HG03439 (cell line): ENCODE measurements around the gene GMPR2.

ENCODE experiments used
- ATAC-seq: cut with Tn5 transposase; IDR thresholded peaks from one replicate; pipeline ENCODE4 v1.9.1; 2021; ENCODE audit warnings: mild to moderate bottlenecking, moderate library complexity; ENCODE audit not compliant: unreplicated experiment

GMPR2 gene

DNA sequence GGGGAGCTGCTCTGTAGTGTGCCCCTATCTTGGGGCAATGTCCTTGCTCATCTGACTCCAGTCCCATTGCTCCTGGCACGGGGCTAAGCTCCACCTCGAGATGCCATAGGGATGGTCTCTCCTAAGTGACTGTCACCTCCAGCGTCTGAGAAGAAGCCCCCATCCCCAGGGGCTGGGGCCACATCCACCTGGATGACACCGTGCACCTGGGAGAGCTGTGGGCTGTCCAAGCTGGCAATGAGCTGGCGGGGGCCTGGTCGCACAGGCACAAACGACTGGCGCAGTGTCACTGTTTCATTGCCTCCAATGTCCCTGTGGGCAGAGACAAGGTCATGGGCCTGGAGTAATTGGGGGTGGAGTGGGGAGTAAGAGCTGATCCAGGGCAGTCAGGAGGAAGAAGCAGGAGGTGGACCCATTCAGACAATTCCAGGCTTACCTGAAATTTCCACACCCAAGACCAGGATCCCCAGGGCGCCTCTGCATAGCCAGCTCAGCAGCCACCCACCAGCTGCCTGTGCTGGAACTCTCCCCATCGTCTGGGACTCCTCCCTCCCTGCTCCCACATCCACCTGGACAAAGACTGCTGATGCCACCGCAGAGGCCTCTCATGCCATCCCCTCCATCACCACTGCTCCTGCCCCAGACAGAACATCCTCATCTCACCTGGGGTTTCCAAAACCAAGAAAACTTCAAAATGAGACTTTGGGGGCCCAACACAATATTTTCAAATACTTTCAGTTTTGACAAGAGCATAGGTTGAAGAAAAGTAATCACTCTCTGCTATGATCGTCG is 16.7 kb downstream of the GMPR2 start:
- ATAC-seq, result no peak

GRCh38 chr14:24250354-24250753 is 17.6 kb downstream of the GMPR2 start:
- no peak for ATAC-seq

DNA sequence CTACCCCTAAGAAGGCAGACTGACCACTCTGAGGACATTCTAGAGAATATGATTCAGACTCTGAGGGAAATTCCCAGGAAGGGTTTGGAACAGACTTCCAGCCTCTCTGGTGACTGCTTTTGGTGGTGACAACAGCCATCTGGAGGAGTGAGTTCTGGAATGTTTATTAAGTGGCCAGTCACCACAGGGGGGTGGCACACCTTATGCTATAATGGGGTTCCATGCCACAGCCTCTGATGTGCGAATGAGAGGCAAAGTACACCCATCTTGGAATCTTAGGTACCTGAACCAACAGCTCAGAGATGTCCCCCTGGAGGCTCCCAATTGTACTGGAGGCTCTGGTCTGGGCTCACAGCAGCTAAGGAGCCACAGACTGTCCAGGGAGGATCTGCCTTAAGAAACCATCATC is 19.2 kb downstream of the GMPR2 start:
- no peak for ATAC-seq

- ATAC-seq, result no peak
These were observed 19.8 kb downstream of the GMPR2 start for GRCh38 chr14:24252289-24253124.

- no peak for ATAC-seq
These were observed 21.2 kb downstream of the GMPR2 start for GRCh38 chr14:24253936-24254335.

DNA sequence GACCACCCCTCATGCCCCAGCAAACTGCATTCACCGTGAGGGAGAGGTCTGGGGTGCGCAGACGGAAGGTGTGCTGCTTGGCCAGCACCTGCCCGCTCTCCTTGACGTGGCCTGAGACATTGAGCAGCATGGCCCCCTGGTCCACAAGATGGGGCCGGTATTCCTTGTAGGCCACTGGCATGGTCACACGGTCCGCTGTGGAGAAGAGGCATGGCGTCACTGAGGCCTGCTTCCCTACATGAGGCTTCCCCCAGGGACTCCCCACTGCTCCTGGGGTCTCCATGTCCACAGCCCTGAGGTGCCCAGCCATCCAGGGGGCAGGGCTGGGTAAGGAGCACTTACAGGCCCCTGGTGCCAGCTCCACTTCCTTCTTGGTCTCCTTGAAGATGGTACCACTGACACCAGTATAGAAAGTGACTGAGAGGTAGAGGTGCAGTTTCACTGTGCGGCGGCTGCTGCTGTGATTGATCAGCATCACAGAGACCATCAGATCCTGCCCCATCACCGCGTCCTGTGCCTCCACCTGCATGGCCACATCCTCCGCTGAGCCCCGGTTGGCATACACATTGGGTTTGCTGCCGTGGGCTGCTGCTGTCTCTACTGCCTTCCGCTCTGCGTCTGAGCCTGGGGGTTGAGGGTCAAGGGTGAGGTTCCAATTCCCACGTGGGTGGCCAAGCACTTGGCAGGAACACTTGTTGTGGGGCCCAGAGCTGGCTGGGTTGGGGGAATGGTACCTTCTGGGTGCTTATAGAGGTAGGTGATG is 22.1 kb downstream of the GMPR2 start:
- no peak for ATAC-seq

DNA sequence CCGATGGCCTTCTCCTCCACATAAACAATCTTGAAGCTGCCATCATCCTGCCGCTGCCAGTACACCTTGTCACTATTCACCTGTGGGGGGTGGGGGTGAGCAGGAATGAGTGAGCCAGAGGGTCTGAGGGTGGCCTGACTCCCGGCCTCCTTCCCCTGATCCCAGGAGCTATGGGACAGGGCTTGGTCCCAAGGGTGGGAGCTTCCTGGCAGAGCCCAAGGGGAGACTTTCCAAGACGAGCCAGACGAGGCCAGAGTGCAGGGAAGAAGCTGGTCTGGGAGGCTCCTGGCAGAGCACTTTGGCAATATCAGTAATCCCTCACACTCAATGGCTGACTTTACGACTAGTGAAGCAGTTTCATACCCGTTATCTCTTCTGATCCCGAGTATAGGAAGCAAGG is 22.7 kb downstream of the GMPR2 start:
- no peak for ATAC-seq

- no peak for ATAC-seq
These were observed 23.4 kb downstream of the GMPR2 start for GRCh38 chr14:24255931-24256711.

- no peak for ATAC-seq
These were observed 24.2 kb downstream of the GMPR2 start for GRCh38 chr14:24256960-24257359.

DNA sequence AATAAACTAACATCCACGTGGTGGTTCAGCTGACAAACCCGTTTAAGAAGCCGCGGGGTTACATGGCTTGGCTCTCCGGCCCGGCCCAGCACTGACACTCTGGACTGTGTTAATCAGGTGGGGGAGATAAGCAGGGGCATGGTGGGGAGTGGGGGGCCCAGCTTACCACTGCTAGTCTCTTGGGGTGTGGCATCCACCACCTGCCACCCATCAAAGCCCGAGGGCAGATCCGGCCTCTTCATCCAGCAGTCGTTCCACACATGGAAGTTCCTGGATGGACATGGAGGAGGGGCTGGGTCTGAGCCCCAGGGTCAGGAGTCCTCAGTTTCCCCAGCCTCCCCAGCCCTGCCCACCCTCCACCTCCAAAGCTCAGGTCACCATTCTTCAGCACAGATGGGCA is 25.4 kb downstream of the GMPR2 start:
- no peak for ATAC-seq

DNA sequence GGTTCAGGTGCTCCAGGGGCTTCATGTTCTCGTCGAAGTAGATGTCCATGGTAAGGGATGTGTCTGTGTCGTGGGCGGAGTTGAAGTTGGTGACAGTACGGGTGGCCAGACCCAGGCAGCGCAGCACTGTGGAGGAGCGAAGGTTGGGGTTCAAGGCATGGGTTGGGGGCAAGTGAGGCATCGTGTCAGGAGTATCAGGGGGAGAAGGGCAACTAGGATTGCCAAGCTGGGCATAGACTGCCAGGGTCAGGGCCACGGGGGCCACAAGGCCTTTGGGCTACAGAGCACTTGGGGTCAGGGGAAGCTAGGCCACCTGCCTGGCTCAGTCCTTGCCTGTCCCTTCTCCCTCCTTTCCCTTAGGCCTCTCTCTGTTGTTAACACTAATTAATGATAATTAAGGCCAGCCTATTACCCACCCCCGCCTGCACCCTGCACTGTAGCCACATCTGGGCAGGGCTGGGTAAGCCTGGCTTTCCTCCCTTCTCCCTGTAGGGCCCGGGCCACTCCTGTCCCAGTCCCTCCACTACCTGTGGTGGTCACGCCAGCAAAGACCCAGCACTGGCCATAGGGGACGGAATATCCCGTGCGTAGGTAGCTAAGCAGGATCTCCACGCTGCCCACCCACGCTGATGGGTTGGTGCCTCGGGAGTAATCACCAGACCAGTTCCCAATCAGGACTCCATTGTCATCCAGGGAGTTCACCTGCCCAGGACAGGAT is 26.0 kb downstream of the GMPR2 start:
- ATAC-seq, result no peak

DNA sequence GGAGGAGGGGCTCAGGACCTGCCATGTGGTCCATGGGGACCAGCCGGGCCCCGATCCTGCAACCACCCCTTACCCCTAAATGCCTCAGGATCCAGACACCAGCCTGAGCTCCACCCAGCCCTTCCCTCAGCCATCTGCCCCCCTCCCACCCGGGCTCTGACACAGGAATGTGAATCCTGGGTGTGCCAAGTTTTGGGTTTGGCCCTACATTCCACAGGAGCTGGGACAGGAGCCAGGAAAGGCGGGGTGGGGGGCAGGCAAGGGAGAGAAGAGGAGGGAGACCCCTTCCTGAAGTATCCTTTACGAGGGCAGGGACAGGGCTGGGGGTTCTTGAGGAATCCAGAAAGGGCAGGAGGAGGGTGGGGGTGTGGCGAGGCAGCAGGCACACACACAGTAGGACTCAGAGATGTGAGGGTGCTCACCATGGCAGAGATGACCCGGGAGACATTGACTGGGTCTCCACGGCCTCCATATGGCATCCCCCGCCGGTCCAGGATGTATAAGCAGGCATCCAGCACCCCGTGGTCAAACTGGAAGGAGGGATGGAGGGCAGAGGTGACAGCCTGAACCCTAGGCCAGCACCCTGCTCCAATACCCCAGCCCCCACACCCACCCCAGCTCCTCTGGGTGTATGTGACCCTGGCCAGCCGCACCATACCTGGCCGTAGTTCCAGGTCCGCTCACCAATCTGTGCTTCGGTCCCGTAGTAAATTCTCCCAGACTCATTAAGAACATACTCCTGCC is 26.7 kb downstream of the GMPR2 start:
- no peak for ATAC-seq

DNA sequence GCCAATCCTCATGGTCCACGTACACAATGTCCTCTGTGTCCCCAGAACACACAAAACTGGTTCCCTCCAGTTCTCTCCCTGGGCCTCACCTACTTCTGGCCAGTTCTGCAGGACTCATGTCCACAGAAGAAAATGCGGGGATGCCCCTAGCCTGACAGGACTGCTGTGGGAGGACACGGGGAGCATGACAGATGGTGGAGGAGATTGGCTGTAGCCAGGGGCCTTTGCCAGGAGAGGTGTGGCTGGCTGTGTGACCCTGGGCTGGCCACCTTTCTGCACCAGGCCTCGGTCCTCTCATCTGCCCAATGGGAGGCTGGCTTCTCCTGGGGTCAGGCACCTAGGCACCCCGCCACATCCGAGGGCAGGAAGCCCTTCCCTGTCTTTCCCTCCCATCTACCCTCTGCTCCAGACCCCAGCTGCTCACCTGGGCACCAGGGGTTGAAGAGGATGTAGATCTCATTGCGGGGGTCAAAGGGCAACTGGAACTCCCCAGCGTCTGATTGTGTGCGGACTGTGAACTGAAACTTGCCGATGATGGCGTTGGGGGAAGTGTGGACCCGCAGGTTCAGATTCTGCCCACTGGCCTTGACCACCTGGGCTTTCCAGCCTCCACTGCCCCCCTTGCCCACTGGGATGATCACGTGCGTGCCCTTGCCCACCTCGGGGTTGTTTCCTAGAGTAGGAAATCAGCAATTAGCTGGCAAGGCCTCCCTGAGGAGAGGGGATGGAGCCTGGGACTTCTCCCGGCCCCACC is 27.5 kb downstream of the GMPR2 start:
- no peak for ATAC-seq

- ATAC-seq, result no peak
These were observed 28.0 kb downstream of the GMPR2 start for GRCh38 chr14:24260780-24261157.

DNA sequence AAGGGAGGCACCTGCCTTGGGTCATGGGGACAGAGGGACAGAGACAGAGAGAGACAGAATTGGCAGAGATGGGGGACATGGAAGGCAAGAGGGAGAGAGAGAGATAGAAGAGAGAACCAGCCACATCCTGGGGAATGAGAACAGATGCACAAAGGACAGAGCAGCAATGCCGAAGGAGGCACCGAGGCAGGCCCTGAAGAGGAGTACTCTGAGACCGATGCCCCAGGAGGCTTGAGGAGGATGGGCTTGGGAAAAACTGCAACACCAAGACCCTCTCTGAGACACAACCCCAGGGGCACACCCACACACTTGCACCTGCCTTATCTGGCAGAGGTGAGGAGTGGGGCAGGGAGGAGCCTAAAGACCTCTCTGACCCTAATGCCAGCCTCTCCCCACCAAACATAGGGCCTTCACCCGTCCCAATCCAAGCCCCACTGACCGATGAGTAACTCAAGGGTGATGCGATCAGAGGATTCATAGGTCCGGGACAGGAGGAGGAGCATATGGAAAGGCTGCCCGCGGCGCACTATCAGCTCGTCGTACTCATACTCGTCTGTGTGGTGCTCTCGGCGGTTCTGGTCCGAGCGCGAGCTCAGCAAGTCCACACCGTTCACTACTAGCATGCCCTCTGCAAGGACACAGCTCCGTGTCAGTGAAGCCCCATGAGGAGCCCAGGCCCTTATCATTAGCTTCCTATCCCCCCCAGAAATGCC is 28.7 kb downstream of the GMPR2 start:
- ATAC-seq, result no peak

- no peak for ATAC-seq
These were observed 29.2 kb downstream of the GMPR2 start for GRCh38 chr14:24261969-24262327.

DNA sequence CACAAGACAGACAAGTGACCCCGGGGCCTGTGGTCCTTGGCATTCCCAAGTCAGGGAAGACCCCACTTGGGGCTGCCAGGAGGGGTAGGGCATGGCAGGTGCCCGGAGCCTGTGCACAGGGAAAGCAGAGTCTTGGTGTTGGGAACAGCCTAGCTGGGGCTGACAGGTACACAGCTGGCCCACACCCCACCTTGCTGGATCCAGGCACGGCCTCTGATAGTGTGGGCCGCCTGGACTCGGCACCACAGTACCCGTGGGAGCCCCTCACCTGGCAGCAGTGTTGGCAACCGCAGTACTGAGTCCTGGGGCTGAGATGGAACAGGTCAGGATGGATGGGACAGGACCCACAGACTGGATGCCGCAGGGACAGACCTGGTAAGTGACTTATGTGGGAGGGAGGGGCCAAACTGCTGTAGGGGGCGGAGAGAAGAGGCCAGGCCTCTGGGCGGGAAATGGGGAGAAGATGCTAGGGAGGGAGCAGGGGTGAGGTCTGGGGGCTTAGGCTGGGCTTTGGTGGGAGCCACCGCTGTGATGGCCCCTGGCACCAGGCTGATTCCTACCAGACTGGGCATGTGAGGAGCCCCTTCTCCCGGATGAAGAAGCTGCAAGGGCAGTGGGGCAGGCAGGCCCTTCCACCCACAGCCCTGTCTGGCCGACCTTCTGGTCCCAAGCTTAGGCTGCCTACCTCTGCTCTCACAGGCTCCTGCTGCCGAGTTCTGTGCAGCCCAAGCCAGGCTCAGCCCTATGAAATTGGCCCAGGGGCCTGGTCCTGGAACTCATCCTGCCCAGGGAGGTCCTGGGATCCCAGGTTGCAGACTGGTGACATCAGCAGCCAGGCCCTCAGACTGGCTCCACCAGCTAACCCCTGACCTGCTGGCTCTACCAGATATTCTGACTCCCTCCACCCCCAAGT is 30.3 kb downstream of the GMPR2 start, which contains the start of gene TGM1:
TSS of gene TGM1 (minus strand) at position 357 of the 913 bp plus-strand sequence. CDS start 825 bp downstream, outside the sequence.
- ATAC-seq, result no peak
